SK-N-SH treated with all-trans-retinoic acid at 6 μM for 48 hours (cell line): ENCODE measurements around the gene SKAP2.

Experiments used
- ARNTL ChIP-seq: fragments of 450-650 bp; formaldehyde crosslinking; IDR thresholded peaks from 2 replicates; pipeline ENCODE4 v1.5.0; 2020; ENCODE audit warnings: low read depth, mild to moderate bottlenecking, moderate library complexity, borderline replicate concordance
- CSDC2 ChIP-seq: fragments of 250-450 bp; sonication (Bioruptor Pico); IDR thresholded peaks from 2 replicates; pipeline ENCODE4 v1.5.0; 2020; ENCODE audit warnings: mild to moderate bottlenecking, moderate library complexity
- ISL1 ChIP-seq: fragments of 250-450 bp; sonication (Bioruptor Pico); IDR thresholded peaks from 2 replicates; pipeline ENCODE4 v2.1.2; 2022; ENCODE audit warnings: mild to moderate bottlenecking, moderate library complexity
- RARB ChIP-seq: fragments of 250-450 bp; sonication (Bioruptor Pico); IDR thresholded peaks from 2 replicates; pipeline ENCODE4 v1.8.0; 2021; ENCODE audit warnings: mild to moderate bottlenecking, moderate library complexity
- ZFP3 ChIP-seq: fragments of 250-450 bp; sonication (Bioruptor Pico); IDR thresholded peaks from 2 replicates; pipeline ENCODE4 v1.5.0; 2020; ENCODE audit warnings: mild to moderate bottlenecking, moderate library complexity
- ZNF8 ChIP-seq: fragments of 450-650 bp; formaldehyde crosslinking; IDR thresholded peaks from 2 replicates; pipeline ENCODE4 v1.5.0; 2020; ENCODE audit warnings: mild to moderate bottlenecking, moderate library complexity
- TF ChIP-seq, protein P1 (sequence below): fragments of 250-450 bp; sonication (Bioruptor Pico); IDR thresholded peaks from 2 replicates; pipeline ENCODE4 v1.8.0; 2020; ENCODE audit warnings: mild to moderate bottlenecking, moderate library complexity, borderline replicate concordance

DNA sequence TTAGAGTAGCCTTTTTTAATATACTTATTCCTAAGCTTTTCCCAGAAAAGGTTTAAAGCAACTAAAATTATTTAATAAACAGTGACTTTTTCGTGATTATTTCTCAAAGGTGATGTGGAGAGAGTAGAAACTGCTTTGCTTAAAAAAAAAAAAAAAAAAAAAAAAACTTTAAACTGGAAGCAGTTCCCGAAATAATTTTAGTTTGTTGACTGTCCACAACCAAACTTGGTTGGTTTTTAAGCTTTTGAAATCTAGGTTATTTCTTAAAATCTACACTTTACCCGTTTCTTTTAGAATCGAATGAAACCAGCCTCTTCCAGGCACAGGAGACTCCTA is 7.3 kb downstream of the SKAP2 start:
- no peak for TF ChIP-seq ARNTL (CRISPR knock-in tag)
- no peak for TF ChIP-seq ISL1
- no peak for TF ChIP-seq ZNF8 (CRISPR knock-in tag)
- TF ChIP-seq, protein P1, sequence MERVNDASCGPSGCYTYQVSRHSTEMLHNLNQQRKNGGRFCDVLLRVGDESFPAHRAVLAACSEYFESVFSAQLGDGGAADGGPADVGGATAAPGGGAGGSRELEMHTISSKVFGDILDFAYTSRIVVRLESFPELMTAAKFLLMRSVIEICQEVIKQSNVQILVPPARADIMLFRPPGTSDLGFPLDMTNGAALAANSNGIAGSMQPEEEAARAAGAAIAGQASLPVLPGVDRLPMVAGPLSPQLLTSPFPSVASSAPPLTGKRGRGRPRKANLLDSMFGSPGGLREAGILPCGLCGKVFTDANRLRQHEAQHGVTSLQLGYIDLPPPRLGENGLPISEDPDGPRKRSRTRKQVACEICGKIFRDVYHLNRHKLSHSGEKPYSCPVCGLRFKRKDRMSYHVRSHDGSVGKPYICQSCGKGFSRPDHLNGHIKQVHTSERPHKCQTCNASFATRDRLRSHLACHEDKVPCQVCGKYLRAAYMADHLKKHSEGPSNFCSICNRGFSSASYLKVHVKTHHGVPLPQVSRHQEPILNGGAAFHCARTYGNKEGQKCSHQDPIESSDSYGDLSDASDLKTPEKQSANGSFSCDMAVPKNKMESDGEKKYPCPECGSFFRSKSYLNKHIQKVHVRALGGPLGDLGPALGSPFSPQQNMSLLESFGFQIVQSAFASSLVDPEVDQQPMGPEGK = no peak
- TF ChIP-seq RARB (CRISPR knock-in tag) = no peak
- no peak for TF ChIP-seq CSDC2 (CRISPR knock-in tag)
- TF ChIP-seq ZFP3 (CRISPR knock-in tag) = no peak
